ENCODE measurements around the gene AHR. TPM values are rescaled to one million over a fixed set of nuclear protein-coding genes. Genes with fewer than 3 reads are reported as not detected.

AHR gene
- total RNA-seq, 1 donor = 326 TPM

- TF ChIP-seq CTCF (IDR thresholded peaks at IDR 0.05; ENCODE audit: insufficient read depth, low read length) = no peak
- no peak overlapping the region for H3K4me3 ChIP-seq (ENCODE audit: low read depth, low read length)
- no peak for DNase-seq (ENCODE audit: low read depth)
These were observed 61.2 kb downstream of the AHR start for GRCh38 chr7:17359610-17360009.

GRCh38 chr7:17362439-17363105, 64.1 kb downstream of the AHR start:
- no peak overlapping the region for H3K4me3 ChIP-seq (ENCODE audit: low read depth, low read length)
- no peak for TF ChIP-seq CTCF (IDR thresholded peaks at IDR 0.05; ENCODE audit: insufficient read depth, low read length)
- peak; percentile 28 for DNase-seq (ENCODE audit: low read depth)

GRCh38 chr7:17364671-17365070, 66.2 kb downstream of the AHR start:
- no peak overlapping the region for H3K4me3 ChIP-seq (ENCODE audit: low read depth, low read length)
- no peak for TF ChIP-seq CTCF (IDR thresholded peaks at IDR 0.05; ENCODE audit: insufficient read depth, low read length)
- no peak for DNase-seq (ENCODE audit: low read depth)

GRCh38 chr7:17365775-17366174, 67.3 kb downstream of the AHR start:
- no peak for TF ChIP-seq CTCF (IDR thresholded peaks at IDR 0.05; ENCODE audit: insufficient read depth, low read length)
- no peak for DNase-seq (ENCODE audit: low read depth)
- H3K4me3 ChIP-seq (ENCODE audit: low read depth, low read length) = no peak overlapping the region

- peak; percentile 25 for DNase-seq (ENCODE audit: low read depth)
- no peak for TF ChIP-seq CTCF (IDR thresholded peaks at IDR 0.05; ENCODE audit: insufficient read depth, low read length)
- no peak overlapping the region for H3K4me3 ChIP-seq (ENCODE audit: low read depth, low read length)
These were observed 69.0 kb downstream of the AHR start for GRCh38 chr7:17367502-17367901.

GRCh38 chr7:17368856-17369524, 70.5 kb downstream of the AHR start:
- no peak overlapping the region for H3K4me3 ChIP-seq (ENCODE audit: low read depth, low read length)
- TF ChIP-seq CTCF (IDR thresholded peaks at IDR 0.05; ENCODE audit: insufficient read depth, low read length) = no peak
- no peak for DNase-seq (ENCODE audit: low read depth)

Measured in fibroblast of the aortic adventitia (primary cell).